Ramos (cell line): ENCODE results near the gene CAPZA2.
"Not testable (repeated sequence)": the region's sequence is repeated elsewhere in the genome, so short reads cannot be mapped to it uniquely, and the experiment has no call there.

Experiments
- in situ Hi-C: fragments of 300-500 bp; cut with MboI; formaldehyde crosslinking; loops from one replicate; pipeline ENCODE4 v1.14.3; 2022; ENCODE audit warnings: low sequenced_read_pairs; ENCODE audit not compliant: unreplicated experiment

CAPZA2 gene

GRCh38 chr7:116862234-116862950 lies at the start of gene CAPZA2:
Gene CAPZA2 (plus strand): TSS chr7:116862587. CDS start chr7:116862612, 25 bp downstream.
- in situ Hi-C loops, result loop anchor here (25.0 kb wide), 1 partner anchor 1325 kb away; the partner anchor contains the start of gene LSM8

GRCh38 chr7:116812860-116813259 lies 49.5 kb upstream of the CAPZA2 start:
- in situ Hi-C loops, result loop anchor here (5.0 kb wide), 1 partner anchor 221 kb away; no protein-coding TSS in a partner anchor

- in situ Hi-C loops, result loop anchor here (5.0 kb wide), 1 partner anchor 221 kb away; no protein-coding TSS in a partner anchor
Observed at GRCh38 chr7:116813371-116813770, 49.0 kb upstream of the CAPZA2 start.

GRCh38 chr7:116815041-116815440 lies 47.3 kb upstream of the CAPZA2 start:
- in situ Hi-C loops, result no loop called here

- in situ Hi-C loops, result no loop called here
Observed at GRCh38 chr7:116820149-116820548, 42.2 kb upstream of the CAPZA2 start.

- in situ Hi-C loops, result not testable (repeated sequence)
Observed at GRCh38 chr7:116821647-116822046, 40.7 kb upstream of the CAPZA2 start.

- in situ Hi-C loops, result no loop called here
Observed at GRCh38 chr7:116824449-116824848, 37.9 kb upstream of the CAPZA2 start.

- in situ Hi-C loops, result no loop called here
Observed at GRCh38 chr7:116828281-116828680, 34.1 kb upstream of the CAPZA2 start.

- in situ Hi-C loops, result no loop called here
Observed at GRCh38 chr7:116829041-116829440, 33.3 kb upstream of the CAPZA2 start.

- in situ Hi-C loops, result no loop called here
Observed at GRCh38 chr7:116829493-116829892, 32.9 kb upstream of the CAPZA2 start.

- in situ Hi-C loops, result no loop called here
Observed at GRCh38 chr7:116832692-116833091, 29.7 kb upstream of the CAPZA2 start.

- in situ Hi-C loops, result no loop called here
Observed at GRCh38 chr7:116834815-116835504, 27.4 kb upstream of the CAPZA2 start.

- in situ Hi-C loops, result no loop called here
Observed at GRCh38 chr7:116836048-116836447, 26.3 kb upstream of the CAPZA2 start.

- in situ Hi-C loops, result no loop called here
Observed at GRCh38 chr7:116836911-116837310, 25.5 kb upstream of the CAPZA2 start.

GRCh38 chr7:116837586-116837985 lies 24.8 kb upstream of the CAPZA2 start:
- in situ Hi-C loops, result no loop called here

GRCh38 chr7:116840256-116840655 lies 22.1 kb upstream of the CAPZA2 start:
- in situ Hi-C loops, result no loop called here

GRCh38 chr7:116842371-116842770 lies 20.0 kb upstream of the CAPZA2 start:
- in situ Hi-C loops, result no loop called here

- in situ Hi-C loops, result no loop called here
Observed at GRCh38 chr7:116843378-116843777, 19.0 kb upstream of the CAPZA2 start.

- in situ Hi-C loops, result loop anchor here (25.0 kb wide), 1 partner anchor 1336 kb away; the partner anchor contains the start of gene LSM8
Observed at GRCh38 chr7:116851175-116851574, 11.2 kb upstream of the CAPZA2 start.

GRCh38 chr7:116851671-116852070 lies 10.7 kb upstream of the CAPZA2 start:
- in situ Hi-C loops, result loop anchor here (25.0 kb wide), 1 partner anchor 1336 kb away; the partner anchor contains the start of gene LSM8

- in situ Hi-C loops, result loop anchor here (25.0 kb wide), 1 partner anchor 1333 kb away; the partner anchor contains the start of gene LSM8
Observed at GRCh38 chr7:116854132-116854531, 8.3 kb upstream of the CAPZA2 start.
